ENCODE measurements around the gene DPEP1. TPM values are rescaled to one million over a fixed set of nuclear protein-coding genes. Genes with fewer than 3 reads are reported as not detected.

DPEP1 gene
- total and polyA plus RNA-seq, 8 donors, result 0.31 to 10.4 (median 6.9) TPM

GRCh38 chr16:89610108-89610453 lies 3.4 kb upstream of the DPEP1 start:
- no peak for TF ChIP-seq CTCF (IDR thresholded peaks at IDR 0.05)
- Histone ChIP-seq H3K4me3 (no peak overlapping the region), H3K4me1 (no peaks in the 10 kb centered on the region), H3K9me3 (no peaks in the 10 kb centered on the region), H3K27ac (no peak overlapping the region), H3K27me3 (peaks cover 0 to 5% of the 10 kb centered on the region in 2 donors), H3K36me3 (no peaks in the 10 kb centered on the region)
- DNase-seq, result no peak
- no peak for ATAC-seq
- intact Hi-C loops (cut with DNase I), result no loop called here

GRCh38 chr16:89612415-89613166 lies 851 bp upstream of the DPEP1 start:
- H3K4me1 ChIP-seq, result no peaks in the 10 kb centered on the region
- H3K27me3 ChIP-seq, result peaks cover 0 to 11% of the 10 kb centered on the region in 2 donors
- no peaks in the 10 kb centered on the region for H3K36me3 ChIP-seq
- intact Hi-C loops (cut with DNase I), result no loop called here
- no peak for TF ChIP-seq CTCF (IDR thresholded peaks at IDR 0.05)
- ATAC-seq (no peak), DNase-seq (no peak)
- H3K9me3 ChIP-seq, result no peaks in the 10 kb centered on the region
- H3K4me3 ChIP-seq, result no peak overlapping the region
- H3K27ac ChIP-seq, result no peak overlapping the region

DNA sequence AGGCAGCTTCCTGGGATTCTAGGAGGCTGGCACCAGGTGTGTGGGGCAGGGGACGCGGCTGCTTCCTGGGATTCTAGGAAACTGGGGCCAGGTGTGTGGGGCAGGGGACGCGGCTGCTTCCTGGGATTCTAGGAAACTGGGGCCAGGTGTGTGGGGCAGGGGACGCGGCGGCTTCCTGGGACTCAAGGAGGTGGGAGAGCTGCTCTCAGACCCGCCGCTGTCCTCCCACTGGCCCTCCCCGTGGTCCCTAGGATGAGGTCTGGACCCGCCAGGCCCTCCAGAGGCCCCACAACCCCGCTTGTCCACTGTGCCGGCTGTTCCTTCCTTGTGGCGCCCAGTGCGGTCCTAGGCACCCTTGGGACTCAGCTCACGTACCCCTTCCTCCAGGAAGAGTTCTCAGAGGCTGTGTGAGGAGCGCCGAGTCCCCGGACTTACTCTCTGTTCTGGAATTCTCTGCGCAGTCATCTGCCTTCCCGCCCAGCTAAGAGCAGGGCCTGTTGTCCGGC lies 565 bp downstream of the DPEP1 start:
- ATAC-seq, result no peak
- TF ChIP-seq CTCF (IDR thresholded peaks at IDR 0.05), result no peak

GRCh38 chr16:89615176-89615575 lies 1.7 kb downstream of the DPEP1 start:
- H3K27ac ChIP-seq, result no peak overlapping the region
- no peak for DNase-seq
- no peak overlapping the region for H3K4me3 ChIP-seq
- no peak for TF ChIP-seq CTCF (IDR thresholded peaks at IDR 0.05)
- intact Hi-C loops (cut with DNase I), result no loop called here
- H3K4me1 ChIP-seq, result no peaks in the 10 kb centered on the region
- no peaks in the 10 kb centered on the region for H3K36me3 ChIP-seq
- no peak for ATAC-seq
- H3K9me3 ChIP-seq, result no peaks in the 10 kb centered on the region
- peaks cover 0 to 11% of the 10 kb centered on the region in 2 donors for H3K27me3 ChIP-seq

More for the DNA sequence above, 565 bp downstream of the DPEP1 start:
- no peak for DNase-seq
- Histone ChIP-seq H3K36me3 (no peaks in the 10 kb centered on the region), H3K27ac (no peak overlapping the region), H3K9me3 (no peaks in the 10 kb centered on the region), H3K4me3 (no peak overlapping the region), H3K27me3 (peaks cover 0 to 11% of the 10 kb centered on the region in 2 donors), H3K4me1 (no peaks in the 10 kb centered on the region)
- intact Hi-C loops (cut with DNase I), result no loop called here

- peaks cover 0 to 11% of the 10 kb centered on the region in 2 donors for H3K27me3 ChIP-seq
- DNase-seq, result no peak
- peak; percentile 55 for ATAC-seq
- peak; percentile 62 to 76 for TF ChIP-seq CTCF (IDR thresholded peaks at IDR 0.05)
- H3K4me1 ChIP-seq, result no peaks in the 10 kb centered on the region
- no peaks in the 10 kb centered on the region for H3K9me3 ChIP-seq
- no peaks in the 10 kb centered on the region for H3K36me3 ChIP-seq
- H3K27ac ChIP-seq, result no peak overlapping the region
- no peak overlapping the region for H3K4me3 ChIP-seq
- intact Hi-C loops (cut with DNase I), result no loop called here
These were observed 2.2 kb downstream of the DPEP1 start for GRCh38 chr16:89615596-89616090.
